ENCODE results near the gene ATP2A2.

The ATP2A2 gene

GRCh38 chr12:110262442-110263388 lies 18.3 kb upstream of the ATP2A2 start:
- no peak for DNase-seq

- no peak for DNase-seq
Measured at GRCh38 chr12:110266381-110266960, 14.6 kb upstream of the ATP2A2 start.

GRCh38 chr12:110266980-110267620 lies 13.9 kb upstream of the ATP2A2 start:
- DNase-seq = no peak

- DNase-seq = no peak
Measured at GRCh38 chr12:110269622-110270124, 11.4 kb upstream of the ATP2A2 start.

- no peak for DNase-seq
Measured at GRCh38 chr12:110270125-110270962, 10.7 kb upstream of the ATP2A2 start.

GRCh38 chr12:110271015-110271414 lies 10.0 kb upstream of the ATP2A2 start:
- DNase-seq = no peak

GRCh38 chr12:110277530-110278254 lies 3.4 kb upstream of the ATP2A2 start:
- no peak for DNase-seq

- DNase-seq = no peak
Measured at GRCh38 chr12:110278255-110278536, 2.9 kb upstream of the ATP2A2 start.

- DNase-seq = no peak
Measured at GRCh38 chr12:110279566-110280375, 1.3 kb upstream of the ATP2A2 start.

- DNase-seq = no peak
Measured at GRCh38 chr12:110280392-110280778, 662 bp upstream of the ATP2A2 start.

GRCh38 chr12:110281549-110282299 lies 677 bp downstream of the ATP2A2 start:
- DNase-seq = no peak

- DNase-seq = no peak
Measured at GRCh38 chr12:110282300-110282860, 1.3 kb downstream of the ATP2A2 start.

- DNase-seq = no peak
Measured at GRCh38 chr12:110282956-110283817, 2.1 kb downstream of the ATP2A2 start.

GRCh38 chr12:110284597-110284996 lies 3.5 kb downstream of the ATP2A2 start:
- DNase-seq = no peak

GRCh38 chr12:110286623-110287022 lies 5.6 kb downstream of the ATP2A2 start:
- DNase-seq = no peak

GRCh38 chr12:110287986-110288385 lies 6.9 kb downstream of the ATP2A2 start:
- no peak for DNase-seq

GRCh38 chr12:110289044-110289710 lies 8.1 kb downstream of the ATP2A2 start:
- DNase-seq = no peak

GRCh38 chr12:110289711-110290078 lies 8.6 kb downstream of the ATP2A2 start:
- DNase-seq = no peak

Data from cortex of kidney (tissue), 1 donor.